GM21529 (cell line): ENCODE measurements around the gene PIK3R5.

Experiments used
- ATAC-seq: cut with Tn5 transposase; IDR thresholded peaks from one replicate; pipeline ENCODE4 v1.9.1; 2021; ENCODE audit not compliant: unreplicated experiment

The PIK3R5 gene

DNA sequence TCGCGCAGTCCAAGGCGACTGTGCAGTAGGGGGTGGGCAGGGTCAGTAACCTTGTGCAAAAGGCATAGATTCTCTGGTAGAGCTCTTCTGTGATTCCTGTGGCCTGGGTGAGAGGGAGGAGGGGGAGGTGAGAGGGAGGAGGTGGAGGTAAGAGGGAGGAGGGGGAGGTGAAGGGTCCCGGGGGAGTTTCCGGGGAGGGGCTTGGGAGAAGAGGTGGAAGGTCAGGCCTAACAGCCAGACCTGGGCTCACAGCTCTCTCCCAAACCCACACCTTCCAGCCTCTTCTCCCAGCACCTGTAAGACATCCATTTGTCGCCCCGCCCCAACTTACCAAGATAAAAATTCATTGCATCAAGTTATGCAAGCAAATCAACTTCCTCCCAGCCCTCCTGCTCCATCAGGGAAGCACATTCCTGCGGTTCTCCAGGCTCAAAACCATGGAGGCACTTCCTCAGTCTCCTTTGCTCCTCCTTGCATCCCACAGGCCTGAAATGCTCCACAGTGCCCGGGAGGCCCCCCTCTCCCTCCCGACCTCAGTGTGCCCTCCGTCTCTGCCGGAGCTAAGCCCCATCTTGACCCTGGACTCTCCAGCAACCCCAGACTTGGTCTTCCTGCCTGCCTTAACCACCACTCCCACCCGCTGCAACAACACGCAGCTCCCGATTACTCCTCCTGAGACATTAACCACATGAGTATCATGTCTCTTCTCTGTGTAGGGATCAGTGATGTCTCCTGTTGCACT is 128.5 kb downstream of the PIK3R5 start:
- no peak for ATAC-seq

DNA sequence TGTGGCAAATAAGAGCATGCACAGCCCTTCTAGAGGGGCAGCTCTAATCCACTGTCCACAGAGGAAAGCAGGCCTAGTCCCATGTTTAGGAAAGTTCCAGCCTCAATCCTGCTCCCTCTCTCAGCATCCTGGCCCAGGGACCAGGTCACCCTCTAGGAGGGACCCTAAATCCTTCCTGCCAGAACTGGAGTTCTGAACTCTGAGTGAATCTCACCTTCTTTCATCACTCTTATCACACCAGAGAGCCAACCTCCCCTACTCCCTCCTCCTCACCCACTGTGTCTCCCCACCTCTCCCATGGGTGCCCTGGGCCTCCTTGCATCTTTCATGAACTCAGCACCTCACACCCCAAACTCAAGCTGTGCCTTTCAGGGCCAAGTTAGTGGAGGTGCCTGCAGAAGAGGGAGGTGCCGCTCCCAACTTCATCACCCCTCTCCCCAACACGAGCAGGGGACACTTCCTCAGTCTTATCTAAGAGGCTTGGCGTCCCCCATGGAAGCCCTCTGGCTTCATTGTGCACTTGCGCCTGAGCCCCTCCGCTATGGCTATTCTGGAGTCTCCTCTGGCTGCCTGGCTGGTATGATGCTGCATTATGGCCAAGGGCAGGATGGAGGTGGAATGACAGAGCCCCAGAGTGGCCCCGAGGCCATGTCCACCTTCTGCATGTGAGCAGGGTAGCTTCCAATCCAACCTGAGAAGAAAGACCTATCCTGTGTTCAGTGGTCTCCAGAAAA is 129.7 kb downstream of the PIK3R5 start:
- no peak for ATAC-seq

DNA sequence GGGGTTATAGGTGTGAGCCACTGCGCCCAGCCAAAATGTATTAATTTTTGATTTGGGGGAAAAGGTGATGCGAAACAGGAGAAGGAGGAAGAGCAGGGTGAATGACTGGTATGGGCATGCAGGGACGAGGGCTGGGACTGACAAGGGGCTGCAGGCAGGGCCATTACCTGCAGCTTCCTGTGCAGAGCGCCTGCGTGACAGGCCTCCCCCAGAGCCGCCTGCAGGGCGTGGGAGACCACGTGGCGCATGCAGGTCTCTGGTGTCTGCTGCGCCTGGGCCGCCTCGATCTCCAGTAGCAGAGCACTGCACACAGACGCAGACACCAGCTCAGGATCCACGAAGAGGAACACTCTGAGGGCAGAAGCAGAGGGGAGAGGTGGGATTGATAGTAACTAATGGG is 130.4 kb downstream of the PIK3R5 start:
- ATAC-seq: no peak

DNA sequence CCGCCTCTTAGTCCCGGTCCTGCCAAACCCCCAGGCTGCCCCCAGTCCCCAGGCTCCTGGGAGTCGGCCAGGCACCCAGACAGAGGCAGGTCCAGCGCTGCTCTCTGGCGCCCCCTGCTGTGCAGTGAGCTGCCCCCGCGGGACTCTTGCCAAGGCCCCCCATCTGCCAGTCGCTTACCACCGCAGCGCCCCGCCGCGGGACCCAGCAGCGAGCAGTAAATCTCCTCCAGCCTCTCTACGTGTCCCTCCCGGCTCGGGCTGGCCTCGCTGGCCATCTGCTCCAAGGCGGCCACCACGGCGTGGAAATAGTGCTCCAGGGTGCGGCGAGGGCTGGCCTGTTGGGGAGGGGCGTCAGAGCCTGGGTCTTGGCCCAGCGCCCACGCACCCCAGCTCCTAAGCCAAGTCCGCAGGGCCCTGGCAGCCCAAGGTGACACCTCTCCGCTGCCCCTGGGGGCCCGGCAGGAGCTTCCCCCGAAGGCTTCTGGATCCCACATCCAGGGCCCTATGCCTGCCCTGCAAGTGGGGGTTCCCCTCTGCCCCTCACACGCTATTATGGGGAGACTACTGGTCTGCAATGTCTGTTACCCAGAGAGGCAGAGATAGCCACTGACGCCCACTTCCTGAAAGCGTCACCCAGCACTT is 132.7 kb downstream of the PIK3R5 start:
- ATAC-seq: no peak

DNA sequence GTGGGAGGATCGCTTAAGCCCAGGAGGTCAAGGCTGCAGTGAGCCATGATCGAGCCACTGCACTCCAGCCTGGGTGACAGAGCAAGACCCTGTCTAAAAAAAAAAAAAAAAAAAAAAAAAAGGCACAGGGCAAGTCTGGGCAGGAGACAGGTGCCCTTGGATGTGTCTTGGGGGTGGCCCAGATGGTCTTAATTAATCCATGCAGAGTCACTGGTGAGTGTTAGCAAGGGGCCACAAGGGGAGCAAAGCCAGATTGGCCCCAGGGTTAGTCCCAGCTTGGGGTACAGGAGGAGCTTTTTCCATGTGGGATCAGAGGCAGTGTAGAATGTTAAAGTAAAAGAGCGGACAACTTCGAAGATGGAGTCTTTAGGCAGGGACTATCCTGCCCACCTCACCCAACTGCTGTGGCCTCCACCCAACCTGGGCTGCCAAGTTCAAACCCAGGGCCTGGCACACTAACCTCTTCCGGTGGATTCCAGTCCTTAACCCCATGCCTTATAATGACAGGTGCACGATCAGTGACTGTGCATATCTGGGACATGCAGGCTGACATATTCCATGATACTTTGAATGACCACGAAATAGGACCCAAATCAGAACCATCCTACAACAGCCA is 134.2 kb downstream of the PIK3R5 start:
- no peak for ATAC-seq

DNA sequence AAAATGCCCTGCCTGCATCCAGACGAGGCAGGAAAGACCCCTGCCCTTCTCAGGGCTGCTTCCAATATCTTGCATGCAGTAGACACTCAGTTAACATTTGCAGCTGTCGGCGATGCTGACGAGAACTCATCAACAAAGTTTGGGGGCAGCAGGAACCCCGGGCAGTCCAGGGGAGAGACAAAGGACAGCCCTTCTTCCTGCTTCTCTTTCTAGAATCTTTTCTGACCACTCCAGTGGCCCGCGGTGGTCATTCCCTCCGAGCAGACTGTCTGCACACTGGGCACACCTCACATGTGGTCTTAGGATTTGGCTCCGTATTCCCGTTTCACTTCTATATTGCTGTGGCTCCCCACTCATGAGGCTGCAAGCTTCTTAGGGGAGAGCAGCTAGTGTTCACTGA is 135.4 kb downstream of the PIK3R5 start:
- ATAC-seq: no peak

DNA sequence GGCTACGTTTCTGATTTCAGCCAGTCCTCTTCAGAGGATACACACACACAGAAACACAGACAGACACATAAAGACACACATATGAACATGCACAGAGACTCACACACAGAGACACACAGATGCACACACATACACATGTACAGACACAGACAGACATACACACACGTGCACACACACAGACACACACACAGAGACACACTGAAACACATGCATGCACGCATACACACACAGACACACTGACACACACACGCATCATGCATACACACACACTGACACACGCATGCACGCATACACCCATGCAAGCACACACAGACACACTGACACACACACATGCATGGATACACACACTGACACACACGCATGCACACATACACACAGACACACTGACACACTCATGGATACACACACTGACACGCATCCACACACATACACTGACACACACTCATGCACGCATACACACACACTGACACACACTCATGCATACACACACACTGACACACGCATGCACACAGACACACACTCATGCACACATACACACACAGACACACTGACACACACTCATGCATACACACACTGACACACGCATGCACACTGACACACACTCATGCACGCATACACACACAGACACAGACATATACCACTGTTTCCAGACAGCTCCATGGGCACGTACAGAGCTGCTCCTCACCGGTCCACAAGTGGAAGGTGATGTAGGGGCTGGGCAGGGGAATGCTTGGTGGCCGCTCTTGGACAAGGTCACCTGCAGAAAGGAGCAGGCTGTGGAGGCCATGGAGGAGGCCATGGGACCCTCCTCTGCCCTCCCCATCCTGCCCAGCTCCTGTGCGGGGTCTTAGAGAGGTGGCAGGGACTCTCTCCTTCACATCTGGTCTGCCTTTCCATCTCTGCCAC is 136.2 kb downstream of the PIK3R5 start:
- ATAC-seq: no peak
